CD14-positive monocyte (primary cell): ENCODE results near the gene ZNF169. TPM values are rescaled to one million over a fixed set of nuclear protein-coding genes. Genes with fewer than 3 reads are reported as not detected.
"Not testable (repeated sequence)": the region's sequence is repeated elsewhere in the genome, so short reads cannot be mapped to it uniquely, and the experiment has no call there.

Experiments
- DNase-seq, 3 donors: peaks; one replicate each; pipeline ENCODE4 v3.0.0-alpha.2; 2011 to 2022
- H2AFZ ChIP-seq: 2 replicates; pipeline ENCODE4 v1.6.0; 2012; ENCODE audit warnings: mild to moderate bottlenecking, low read depth, low read length, inconsistent platforms; ENCODE audit not compliant: insufficient read depth, poor library complexity, severe bottlenecking
- H3K27ac ChIP-seq, 2 donors: 1 replicate in 1 of 2; 2 replicates in 1 of 2; pipeline ENCODE4 v1.5.1; 2012 to 2013; ENCODE audit warnings: low read length in 2 of 2, control low read depth in 1 of 2, inconsistent platforms in 1 of 2, low read depth in 1 of 2, mild to moderate bottlenecking in 1 of 2
- H3K27me3 ChIP-seq, 2 donors: one replicate each; pipeline versions ENCODE4 v1.6.0 to v1.6.1; 2011 to 2013; ENCODE audit warnings: low read length in 2 of 2; ENCODE audit not compliant: control insufficient read depth in 2 of 2, insufficient read depth in 2 of 2
- H3K36me3 ChIP-seq, 2 donors: replicated peaks in 1 of 2; 1 replicate in 1 of 2; 2 replicates in 1 of 2; pipeline versions ENCODE4 v1.5.1 to v1.6.1; 2012 to 2013; ENCODE audit warnings: low read length in 2 of 2, control low read depth in 1 of 2, inconsistent platforms in 1 of 2, mild to moderate bottlenecking in 1 of 2; ENCODE audit not compliant: insufficient read depth in 2 of 2, control insufficient read depth in 1 of 2
- H3K4me1 ChIP-seq, 2 donors: 1 replicate in 1 of 2; 2 replicates in 1 of 2; pipeline versions ENCODE4 v1.5.1 to v1.6.1; 2012 to 2013; ENCODE audit warnings: low read length in 2 of 2, control low read depth in 1 of 2, inconsistent platforms in 1 of 2, mild to moderate bottlenecking in 1 of 2, moderate library complexity in 1 of 2; ENCODE audit not compliant: insufficient read depth in 2 of 2, control insufficient read depth in 1 of 2
- H3K4me2 ChIP-seq: replicated peaks from 2 replicates; pipeline ENCODE3; 2012; ENCODE audit warnings: low read length, moderate library complexity, mild to moderate bottlenecking; ENCODE audit not compliant: poor library complexity, severe bottlenecking; ENCODE audit errors: extremely low read depth
- H3K4me3 ChIP-seq, 3 experiments: fragments of 200-600 bp in 1 of 3; sonication (generic) in 1 of 3; replicated peaks in 1 of 3; 1 replicate in 2 of 3; 2 replicates in 1 of 3; pipeline ENCODE4 v1.5.1; 2011 to 2013; ENCODE audit warnings: low read length in 3 of 3, mild to moderate bottlenecking in 3 of 3, control low read depth in 2 of 3, low read depth in 2 of 3, inconsistent platforms in 1 of 3, moderate library complexity in 1 of 3
- H3K79me2 ChIP-seq: 2 replicates; pipeline ENCODE4 v1.6.0; 2012; ENCODE audit warnings: mild to moderate bottlenecking, control low read depth, inconsistent platforms, low read length, moderate library complexity; ENCODE audit not compliant: insufficient read depth
- H3K9ac ChIP-seq: 2 replicates; pipeline ENCODE4 v1.6.0; 2017; ENCODE audit warnings: low read length, mild to moderate bottlenecking; ENCODE audit not compliant: insufficient read depth, poor library complexity, severe bottlenecking
- H3K9me3 ChIP-seq, 2 donors: replicated peaks in 1 of 2; 1 replicate in 1 of 2; 2 replicates in 1 of 2; pipeline versions ENCODE4 v1.5.1 to v1.6.1; 2012 to 2013; ENCODE audit warnings: low read length in 2 of 2, control low read depth in 1 of 2; ENCODE audit not compliant: control insufficient read depth in 1 of 2, insufficient read depth in 1 of 2
- H4K20me1 ChIP-seq: 2 replicates; pipeline ENCODE4 v1.6.0; 2012; ENCODE audit warnings: mild to moderate bottlenecking, low read length, control low read depth, moderate library complexity; ENCODE audit not compliant: insufficient read depth
- H3K27ac Mint-ChIP-seq, 7 donors: one replicate each; pipeline ENCODE4 v1.8.0; 2020; ENCODE audit warnings: mild to moderate bottlenecking in 7 of 7, mixed read lengths in 7 of 7, moderate library complexity in 6 of 7, inconsistent platforms in 2 of 7
- H3K27me3 Mint-ChIP-seq, 3 donors: one replicate each; pipeline ENCODE4 v1.8.0; 2021 to 2022; ENCODE audit warnings: low read depth in 3 of 3, mild to moderate bottlenecking in 3 of 3, mixed read lengths in 3 of 3, moderate library complexity in 3 of 3, inconsistent platforms in 1 of 3
- H3K36me3 Mint-ChIP-seq, 2 donors: one replicate each; pipeline ENCODE4 v1.8.0; 2020; ENCODE audit warnings: mixed read lengths in 2 of 2, inconsistent platforms in 1 of 2, mild to moderate bottlenecking in 1 of 2
- H3K4me1 Mint-ChIP-seq: one replicate; pipeline ENCODE4 v1.8.0; 2020; ENCODE audit warnings: mild to moderate bottlenecking, mixed read lengths
- H3K4me3 Mint-ChIP-seq, 2 donors: one replicate each; pipeline ENCODE4 v1.8.0; 2020; ENCODE audit warnings: mild to moderate bottlenecking in 2 of 2, mixed read lengths in 2 of 2, moderate library complexity in 1 of 2
- H3K9me3 Mint-ChIP-seq, 7 donors: one replicate each; pipeline ENCODE4 v1.8.0; 2020 to 2022; ENCODE audit warnings: mixed read lengths in 7 of 7, mild to moderate bottlenecking in 6 of 7, moderate library complexity in 6 of 7, inconsistent platforms in 2 of 7
- CTCF ChIP-seq: fragments of 200-600 bp; IDR thresholded peaks from one replicate; pipeline ENCODE4 v1.8.0; 2022; ENCODE audit warnings: antibody characterized with exemption, mild to moderate bottlenecking
- WGBS: methylation state at CpG from one replicate; pipeline ENCODE4 v1.1.5; 2013; ENCODE audit warnings: missing lambda C conversion rate; ENCODE audit not compliant: insufficient coverage; 5-methylcytosine and 5-hydroxymethylcytosine counted together
- intact Hi-C, 2 donors: fragments of 100-400 bp; cut with micrococcal nuclease; formaldehyde crosslinking; loops; one replicate each; pipeline versions ENCODE4 v1.15.0 to v1.15.1; 2023
- polyA plus RNA-seq, 3 donors: library from polyadenylated mRNA; depleted of rRNA in 1 of 3; unstranded in 2 of 3; stranded (reverse) in 1 of 3; fragments of 300-500 nt in 2 of 3; fragments of >200 nt in 1 of 3; fragmentation: Illumina TruSeq in 2 of 3; gene quantifications; 1 replicate in 2 of 3; 2 replicates in 1 of 3; pipeline ENCODE4 v1.2.3, GENCODE V29; 2012 to 2021

ZNF169 gene
- polyA plus RNA-seq, 3 donors = 0.90 to 16.5 (median 1.1) TPM

GRCh38 chr9:94303321-94303720 lies 44.2 kb downstream of the ZNF169 start:
- no peak for DNase-seq
- no peak overlapping the region for H3K4me2 ChIP-seq
- peaks cover 21 to 28% of the 10 kb centered on the region in 2 donors for H3K36me3 ChIP-seq
- Mint-ChIP-seq H3K9me3 (peaks cover 0 to 3% (median 0%) of the 10 kb centered on the region in 7 donors), H3K27me3 (peaks cover 0 to 4% (median 0%) of the 10 kb centered on the region in 3 donors), H3K4me1 (no peaks in the 10 kb centered on the region), H3K4me3 (no peak overlapping the region), H3K36me3 (peaks cover 23% of the 10 kb centered on the region in 2 donors), H3K27ac (no peak overlapping the region)
- H4K20me1 ChIP-seq = no peaks in the 10 kb centered on the region
- no peaks in the 10 kb centered on the region for H3K79me2 ChIP-seq
- no peaks in the 10 kb centered on the region for H3K4me1 ChIP-seq
- H2AFZ ChIP-seq = no peak overlapping the region
- H3K9ac ChIP-seq = no peak overlapping the region
- H3K27ac ChIP-seq = no peak overlapping the region
- H3K9me3 ChIP-seq = no peaks in the 10 kb centered on the region
- no peak overlapping the region for H3K4me3 ChIP-seq
- TF ChIP-seq CTCF = no peak
- intact Hi-C loops = no loop called here
- H3K27me3 ChIP-seq = no peaks in the 10 kb centered on the region

GRCh38 chr9:94315034-94315984 lies 56.2 kb downstream of the ZNF169 start:
- H3K27ac Mint-ChIP-seq, H3K4me3 ChIP-seq, H3K4me3 Mint-ChIP-seq, H3K27ac ChIP-seq, H3K4me2 ChIP-seq, DNase-seq, H3K4me1 Mint-ChIP-seq, H3K27me3 Mint-ChIP-seq, H3K27me3 ChIP-seq, H4K20me1 ChIP-seq, H3K9me3 ChIP-seq, H3K36me3 ChIP-seq, H3K9ac ChIP-seq, intact Hi-C loops, H3K79me2 ChIP-seq, H3K9me3 Mint-ChIP-seq, H2AFZ ChIP-seq, H3K36me3 Mint-ChIP-seq, H3K4me1 ChIP-seq: not testable (repeated sequence)
- no CpG with 5 or more reads among the region's 15 CpGs for WGBS

GRCh38 chr9:94316236-94316635 lies 57.1 kb downstream of the ZNF169 start:
- H3K4me3 ChIP-seq, H3K4me2 ChIP-seq, H3K9me3 ChIP-seq, H3K4me1 ChIP-seq, H3K9me3 Mint-ChIP-seq, H3K27me3 Mint-ChIP-seq, H3K36me3 ChIP-seq, DNase-seq, H2AFZ ChIP-seq, H3K4me1 Mint-ChIP-seq, H3K36me3 Mint-ChIP-seq, H4K20me1 ChIP-seq, H3K27ac ChIP-seq, intact Hi-C loops, H3K4me3 Mint-ChIP-seq, H3K27me3 ChIP-seq, H3K9ac ChIP-seq, H3K27ac Mint-ChIP-seq, H3K79me2 ChIP-seq: not testable (repeated sequence)
- no CpG with 5 or more reads among the region's 5 CpGs for WGBS
